LNCAP (cell line): Measurements from ENCODE around the gene PALD1.

Experiments
- CTCF ChIP-seq: fragments of 450-650 bp; IDR thresholded peaks from 2 replicates; pipeline ENCODE4 v1.5.1; 2017; ENCODE audit warnings: mild to moderate bottlenecking

PALD1 gene

GRCh38 chr10:70478191-70479164 is at the start of gene PALD1:
TSS of gene PALD1 (plus strand) at chr10:70478767. CDS start at chr10:70525952, 47,185 bp downstream.
- no peak for TF ChIP-seq CTCF

- no peak for TF ChIP-seq CTCF
Observed at GRCh38 chr10:70430493-70431445, 47.8 kb upstream of the PALD1 start.

GRCh38 chr10:70432101-70432500 is 46.5 kb upstream of the PALD1 start:
- no peak for TF ChIP-seq CTCF

GRCh38 chr10:70432561-70433263 is 45.9 kb upstream of the PALD1 start:
- TF ChIP-seq CTCF: no peak

- no peak for TF ChIP-seq CTCF
Observed at GRCh38 chr10:70433581-70434280, 44.8 kb upstream of the PALD1 start.

- no peak for TF ChIP-seq CTCF
Observed at GRCh38 chr10:70435241-70436085, 43.1 kb upstream of the PALD1 start.
